K562 (cell line): Measurements from ENCODE around the gene PSMB2. TPM values are rescaled to one million over a fixed set of nuclear protein-coding genes. Genes with fewer than 3 reads are reported as not detected.
"Not testable (repeated sequence)": the region's sequence is repeated elsewhere in the genome, so short reads cannot be mapped to it uniquely, and the experiment has no call there.

ENCODE experiments used
- ATAC-seq: fragments of 200-7000 bp; cut with Tn5 transposase; 3 replicates; pipeline ENCODE4 v1.9.1; 2020; ENCODE audit warnings: moderate library complexity
- BruUV-seq: library from RNA; stranded (reverse); fragments of 400-500 nt; replicated peaks from 2 replicates; lab custom pipeline; 2021; lab: Mats Ljungman, UMichigan
- CTCF ChIA-PET: fragments of 300-600 bp; formaldehyde crosslinking; extraction: SDS; loops from one replicate; lab custom pipeline; 2021; ENCODE audit warnings: low intra/inter-chr PET ratio; lab: Yijun Ruan, JAX
- POLR2A ChIA-PET: fragments of 300-600, 350-650 bp; sonication (Branson Sonifier 250); formaldehyde crosslinking; extraction: SDS; loops from one replicate; lab custom pipeline; 2021; ENCODE audit warnings: antibody characterized with exemption, inconsistent platforms; lab: Yijun Ruan, JAX
- DNase-seq, 4 experiments: peaks; one replicate each; pipeline versions ENCODE4 v3.0.0 to v3.0.0-alpha.2; 2011 to 2018; ENCODE audit warnings: low spot score in 3 of 4, mixed read lengths in 3 of 4; ENCODE audit errors: extremely low read depth in 1 of 4
- FAIRE-seq: peaks from 2 replicates; lab custom pipeline; 2011; peaks lifted over from hg19 to GRCh38; lab: Jason Lieb, UNC
- H2AFZ ChIP-seq: 2 replicates; pipeline ENCODE4 v1.6.0; 2011; ENCODE audit warnings: low read depth, low read length, control low read depth, inconsistent platforms
- H3K27ac ChIP-seq: fragments of 200-600 bp; 3 replicates; pipeline ENCODE4 v1.8.0; 2011; ENCODE audit warnings: low read depth, mild to moderate bottlenecking, control low read depth, inconsistent platforms, low read length, moderate library complexity, mixed read lengths; ENCODE audit errors: extremely low read depth
- H3K27me3 ChIP-seq, 2 experiments: fragments of 300-600 bp in 1 of 2; 2 replicates in 1 of 2; 3 replicates in 1 of 2; pipeline versions ENCODE4 v1.6.0 to v1.8.0; 2011; ENCODE audit warnings: inconsistent platforms in 2 of 2, low read length in 2 of 2, mild to moderate bottlenecking in 1 of 2, mixed read lengths in 1 of 2, moderate library complexity in 1 of 2; ENCODE audit not compliant: control insufficient read depth in 2 of 2, insufficient read depth in 2 of 2
- H3K36me3 ChIP-seq: fragments of 300-600 bp; 3 replicates; pipeline ENCODE4 v1.8.0; 2011; ENCODE audit warnings: mild to moderate bottlenecking, low read length, inconsistent platforms; ENCODE audit not compliant: control insufficient read depth, insufficient read depth
- H3K4me1 ChIP-seq, 2 experiments: fragments of 200-600 bp in 1 of 2; replicated peaks in 1 of 2; 2 replicates in 1 of 2; 3 replicates in 1 of 2; pipeline versions ENCODE4 v1.5.1 to v1.8.0; 2011; ENCODE audit warnings: inconsistent platforms in 2 of 2, low read length in 2 of 2, mild to moderate bottlenecking in 1 of 2, mixed read lengths in 1 of 2, moderate library complexity in 1 of 2; ENCODE audit not compliant: control insufficient read depth in 2 of 2, insufficient read depth in 2 of 2
- H3K4me2 ChIP-seq: 2 replicates; pipeline ENCODE4 v1.6.1; 2011; ENCODE audit warnings: low read length, control low read depth, inconsistent platforms, mixed read lengths; ENCODE audit not compliant: insufficient read depth
- H3K4me3 ChIP-seq: fragments of 200-600 bp; sonication (generic), shearing (Covaris generic); 2 replicates; pipeline ENCODE4 v1.5.1; 2016; ENCODE audit warnings: control low read depth, inconsistent platforms
- H3K79me2 ChIP-seq: fragments of 200-600 bp; 3 replicates; pipeline ENCODE4 v1.8.0; 2011; ENCODE audit warnings: low read length, inconsistent platforms; ENCODE audit not compliant: control insufficient read depth, insufficient read depth
- H3K9ac ChIP-seq, 2 experiments: 2 replicates each; pipeline versions ENCODE4 v1.6.0 to v1.6.1; 2011; ENCODE audit warnings: low read depth in 2 of 2, low read length in 2 of 2, control low read depth in 1 of 2, inconsistent platforms in 1 of 2, mild to moderate bottlenecking in 1 of 2, mixed read lengths in 1 of 2; ENCODE audit not compliant: insufficient read depth in 1 of 2
- H3K9me1 ChIP-seq: one replicate; pipeline ENCODE4 v1.6.0; 2011; ENCODE audit warnings: inconsistent platforms, mild to moderate bottlenecking, low read length, moderate library complexity; ENCODE audit not compliant: control insufficient read depth, insufficient read depth
- H3K9me3 ChIP-seq: replicated peaks from 2 replicates; pipeline ENCODE4 v1.5.1; 2011; ENCODE audit warnings: low read depth, low read length, inconsistent platforms; ENCODE audit not compliant: control insufficient read depth, insufficient read depth
- H4K20me1 ChIP-seq: replicated peaks from 2 replicates; pipeline ENCODE4 v1.6.1; 2011; ENCODE audit warnings: low read length, inconsistent platforms, mixed read lengths; ENCODE audit not compliant: control insufficient read depth, insufficient read depth
- CHD1 ChIP-seq: fragments of 200-600 bp; sonication (generic); IDR thresholded peaks from one replicate; pipeline ENCODE4 v1.6.1; 2012; ENCODE audit warnings: mild to moderate bottlenecking, moderate library complexity, low read length, inconsistent platforms
- NFE2L1 ChIP-seq: fragments of 450-650 bp; IDR thresholded peaks from 2 replicates; pipeline ENCODE4 v1.6.1; 2016; ENCODE audit warnings: missing genetic modification characterization, low read depth, mild to moderate bottlenecking, missing compliant biosample characterization, moderate library complexity, borderline replicate concordance
- RFX1 ChIP-seq: fragments of 450-650 bp; IDR thresholded peaks from 2 replicates; pipeline ENCODE4 v1.6.1; 2016; ENCODE audit warnings: mild to moderate bottlenecking, moderate library complexity
- WGBS: fragments of 100-300 bp; shearing (Covaris generic); methylation state at CpG from one replicate; pipeline ENCODE4 v1.1.6; 2016; ENCODE audit warnings: low coverage, mixed read lengths; ENCODE audit not compliant: insufficient coverage; ENCODE audit errors: missing lambda C conversion rate; 5-methylcytosine and 5-hydroxymethylcytosine counted together
- in situ Hi-C: fragments of 300-500 bp; cut with MboI; formaldehyde crosslinking; loops from 4 replicates; pipeline ENCODE4 v1.15.0; 2018; ENCODE audit warnings: inconsistent platforms, mixed read lengths
- intact Hi-C: fragments of 100-400 bp; cut with micrococcal nuclease; formaldehyde crosslinking; loops from 2 replicates; pipeline ENCODE4 v1.14.2; 2022
- polyA plus RNA-seq, 8 experiments: library from polyadenylated mRNA; depleted of rRNA in 4 of 8; stranded (reverse) in 5 of 8; unstranded in 3 of 8; fragments of >200 nt; fragmentation: Nextera tagmentation in 2 of 8; fragmentation: Illumina TruSeq in 1 of 8; extraction: Ambion mirVana in 2 of 8; extraction: Trizol in 1 of 8; gene quantifications; 2 replicates each; pipeline versions ENCODE4 v1.2.1 to v1.2.3, GENCODE V29; 2011 to 2014; ENCODE audit warnings: inconsistent platforms in 1 of 8, missing spikeins in 1 of 8
- total RNA-seq, 7 experiments: library from RNA; depleted of rRNA in 6 of 7; stranded (reverse); fragments of >200 nt in 6 of 7; fragmentation: Illumina TruSeq in 2 of 7; extraction: Trizol in 2 of 7; gene quantifications; 2 replicates each; pipeline versions ENCODE4 v1.2.1 to v1.2.3, GENCODE V29; 2011 to 2021; ENCODE audit warnings: low replicate concordance in 1 of 7
- TF ChIP-seq, protein P1 (sequence below): sonication (generic); formaldehyde crosslinking; IDR thresholded peaks from 2 replicates; pipeline ENCODE4 v1.8.1; 2023; ENCODE audit warnings: mild to moderate bottlenecking, missing genetic modification reagents
- TF ChIP-seq, protein P2 (sequence below): sonication (generic); formaldehyde crosslinking; IDR thresholded peaks from 2 replicates; pipeline ENCODE4 v1.8.0; 2022; ENCODE audit warnings: mild to moderate bottlenecking, missing genetic modification reagents

The PSMB2 gene
- total and polyA plus RNA-seq, 9 of the 15 experiments (the other 6 are each of a cell fraction or from before 2014, with no cell fraction given): 71.7 to 543 (median 165) TPM

DNA sequence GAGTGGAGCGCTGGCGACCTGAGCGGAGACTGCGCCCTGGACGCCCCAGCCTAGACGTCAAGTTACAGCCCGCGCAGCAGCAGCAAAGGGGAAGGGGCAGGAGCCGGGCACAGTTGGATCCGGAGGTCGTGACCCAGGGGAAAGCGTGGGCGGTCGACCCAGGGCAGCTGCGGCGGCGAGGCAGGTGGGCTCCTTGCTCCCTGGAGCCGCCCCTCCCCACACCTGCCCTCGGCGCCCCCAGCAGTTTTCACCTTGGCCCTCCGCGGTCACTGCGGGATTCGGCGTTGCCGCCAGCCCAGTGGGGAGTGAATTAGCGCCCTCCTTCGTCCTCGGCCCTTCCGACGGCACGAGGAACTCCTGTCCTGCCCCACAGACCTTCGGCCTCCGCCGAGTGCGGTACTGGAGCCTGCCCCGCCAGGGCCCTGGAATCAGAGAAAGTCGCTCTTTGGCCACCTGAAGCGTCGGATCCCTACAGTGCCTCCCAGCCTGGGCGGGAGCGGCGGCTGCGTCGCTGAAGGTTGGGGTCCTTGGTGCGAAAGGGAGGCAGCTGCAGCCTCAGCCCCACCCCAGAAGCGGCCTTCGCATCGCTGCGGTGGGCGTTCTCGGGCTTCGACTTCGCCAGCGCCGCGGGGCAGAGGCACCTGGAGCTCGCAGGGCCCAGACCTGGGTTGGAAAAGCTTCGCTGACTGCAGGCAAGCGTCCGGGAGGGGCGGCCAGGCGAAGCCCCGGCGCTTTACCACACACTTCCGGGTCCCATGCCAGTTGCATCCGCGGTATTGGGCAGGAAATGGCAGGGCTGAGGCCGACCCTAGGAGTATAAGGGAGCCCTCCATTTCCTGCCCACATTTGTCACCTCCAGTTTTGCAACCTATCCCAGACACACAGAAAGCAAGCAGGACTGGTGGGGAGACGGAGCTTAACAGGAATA is 64.0 kb downstream of the PSMB2 start:
- Histone ChIP-seq H3K36me3 (no peaks in the 10 kb centered on the region), H3K27me3 (peaks cover 3 to 7% of the 10 kb centered on the region in 2 experiments; a peak in 2 of 5 replicates), H3K4me1 (peaks cover 9 to 40% of the 10 kb centered on the region in 2 experiments), H3K9ac (no peak overlapping the region; a peak in 1 of 4 replicates), H2AFZ (no peak overlapping the region), H3K79me2 (no peaks in the 10 kb centered on the region), H3K9me1 (no peaks in the 10 kb centered on the region), H3K4me2 (no peak overlapping the region), H3K9me3 (no peaks in the 10 kb centered on the region), H4K20me1 (no peaks in the 10 kb centered on the region), H3K4me3 (no peak overlapping the region), H3K27ac (no peak overlapping the region)
- in situ Hi-C loops: no loop called here
- ChIA-PET POLR2A (interaction anchor here (0.7 to 1.2 kb wide), 3 partner anchors 8 to 130 kb away, joined by 3 to 5 read pairs (median 4); no protein-coding TSS in a partner anchor), CTCF (no interaction called here)
- 88% methylated on average over 50 of the region's 70 CpGs for WGBS
- DNase-seq: no peak
- BruUV-seq: no TSS peak
- no peak for TF ChIP-seq RFX1
- TF ChIP-seq, protein P1, sequence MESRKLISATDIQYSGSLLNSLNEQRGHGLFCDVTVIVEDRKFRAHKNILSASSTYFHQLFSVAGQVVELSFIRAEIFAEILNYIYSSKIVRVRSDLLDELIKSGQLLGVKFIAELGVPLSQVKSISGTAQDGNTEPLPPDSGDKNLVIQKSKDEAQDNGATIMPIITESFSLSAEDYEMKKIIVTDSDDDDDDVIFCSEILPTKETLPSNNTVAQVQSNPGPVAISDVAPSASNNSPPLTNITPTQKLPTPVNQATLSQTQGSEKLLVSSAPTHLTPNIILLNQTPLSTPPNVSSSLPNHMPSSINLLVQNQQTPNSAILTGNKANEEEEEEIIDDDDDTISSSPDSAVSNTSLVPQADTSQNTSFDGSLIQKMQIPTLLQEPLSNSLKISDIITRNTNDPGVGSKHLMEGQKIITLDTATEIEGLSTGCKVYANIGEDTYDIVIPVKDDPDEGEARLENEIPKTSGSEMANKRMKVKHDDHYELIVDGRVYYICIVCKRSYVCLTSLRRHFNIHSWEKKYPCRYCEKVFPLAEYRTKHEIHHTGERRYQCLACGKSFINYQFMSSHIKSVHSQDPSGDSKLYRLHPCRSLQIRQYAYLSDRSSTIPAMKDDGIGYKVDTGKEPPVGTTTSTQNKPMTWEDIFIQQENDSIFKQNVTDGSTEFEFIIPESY (CRISPR knock-in tag): peak; percentile 78
- no peak for TF ChIP-seq CHD1
- TF ChIP-seq NFE2L1 (tag): no peak
- TF ChIP-seq, protein P2, sequence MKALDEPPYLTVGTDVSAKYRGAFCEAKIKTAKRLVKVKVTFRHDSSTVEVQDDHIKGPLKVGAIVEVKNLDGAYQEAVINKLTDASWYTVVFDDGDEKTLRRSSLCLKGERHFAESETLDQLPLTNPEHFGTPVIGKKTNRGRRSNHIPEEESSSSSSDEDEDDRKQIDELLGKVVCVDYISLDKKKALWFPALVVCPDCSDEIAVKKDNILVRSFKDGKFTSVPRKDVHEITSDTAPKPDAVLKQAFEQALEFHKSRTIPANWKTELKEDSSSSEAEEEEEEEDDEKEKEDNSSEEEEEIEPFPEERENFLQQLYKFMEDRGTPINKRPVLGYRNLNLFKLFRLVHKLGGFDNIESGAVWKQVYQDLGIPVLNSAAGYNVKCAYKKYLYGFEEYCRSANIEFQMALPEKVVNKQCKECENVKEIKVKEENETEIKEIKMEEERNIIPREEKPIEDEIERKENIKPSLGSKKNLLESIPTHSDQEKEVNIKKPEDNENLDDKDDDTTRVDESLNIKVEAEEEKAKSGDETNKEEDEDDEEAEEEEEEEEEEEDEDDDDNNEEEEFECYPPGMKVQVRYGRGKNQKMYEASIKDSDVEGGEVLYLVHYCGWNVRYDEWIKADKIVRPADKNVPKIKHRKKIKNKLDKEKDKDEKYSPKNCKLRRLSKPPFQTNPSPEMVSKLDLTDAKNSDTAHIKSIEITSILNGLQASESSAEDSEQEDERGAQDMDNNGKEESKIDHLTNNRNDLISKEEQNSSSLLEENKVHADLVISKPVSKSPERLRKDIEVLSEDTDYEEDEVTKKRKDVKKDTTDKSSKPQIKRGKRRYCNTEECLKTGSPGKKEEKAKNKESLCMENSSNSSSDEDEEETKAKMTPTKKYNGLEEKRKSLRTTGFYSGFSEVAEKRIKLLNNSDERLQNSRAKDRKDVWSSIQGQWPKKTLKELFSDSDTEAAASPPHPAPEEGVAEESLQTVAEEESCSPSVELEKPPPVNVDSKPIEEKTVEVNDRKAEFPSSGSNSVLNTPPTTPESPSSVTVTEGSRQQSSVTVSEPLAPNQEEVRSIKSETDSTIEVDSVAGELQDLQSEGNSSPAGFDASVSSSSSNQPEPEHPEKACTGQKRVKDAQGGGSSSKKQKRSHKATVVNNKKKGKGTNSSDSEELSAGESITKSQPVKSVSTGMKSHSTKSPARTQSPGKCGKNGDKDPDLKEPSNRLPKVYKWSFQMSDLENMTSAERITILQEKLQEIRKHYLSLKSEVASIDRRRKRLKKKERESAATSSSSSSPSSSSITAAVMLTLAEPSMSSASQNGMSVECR: no peak
- no peak for ATAC-seq
- intact Hi-C loops: no loop called here
- no peak for FAIRE-seq

DNA sequence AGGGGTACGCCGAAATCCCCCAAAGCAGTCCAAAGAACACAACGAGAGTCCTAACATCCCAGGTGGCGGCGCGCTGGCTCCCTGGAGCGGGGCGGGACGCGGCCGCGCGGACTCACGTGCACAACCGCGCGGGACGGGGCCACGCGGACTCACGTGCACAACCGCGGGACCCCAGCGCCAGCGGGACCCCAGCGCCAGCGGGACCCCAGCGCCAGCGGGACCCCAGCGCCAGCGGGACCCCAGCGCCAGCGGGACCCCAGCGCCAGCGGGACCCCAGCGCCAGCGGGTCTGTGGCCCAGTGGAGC is 64.6 kb downstream of the PSMB2 start:
- FAIRE-seq, H3K36me3 ChIP-seq, H3K79me2 ChIP-seq, H2AFZ ChIP-seq, H3K9me3 ChIP-seq, H3K4me3 ChIP-seq, BruUV-seq, intact Hi-C loops, H3K27ac ChIP-seq, H4K20me1 ChIP-seq, POLR2A ChIA-PET, CTCF ChIA-PET, H3K4me2 ChIP-seq, H3K9me1 ChIP-seq, ATAC-seq, DNase-seq, in situ Hi-C loops, H3K9ac ChIP-seq: not testable (repeated sequence)
- peaks cover 3 to 11% of the 10 kb centered on the region in 2 experiments; a peak in 4 of 5 replicates for H3K27me3 ChIP-seq
- H3K4me1 ChIP-seq: peaks cover 9 to 40% of the 10 kb centered on the region in 2 experiments
- 94% methylated on average over 13 of the region's 37 CpGs for WGBS
